Activated naive CD4-positive, alpha-beta T cell treated with anti-CD3 and anti-CD28 coated beads, Interleukin-2, amount 50 U/mL, for 16 hours (primary cell): ENCODE data around the gene IGSF5.
"Not testable (repeated sequence)": the region's sequence is repeated elsewhere in the genome, so short reads cannot be mapped to it uniquely, and the experiment has no call there.

Experiments
- DNase-seq: peaks from one replicate; pipeline ENCODE4 v3.0.0-alpha.2; 2020

The IGSF5 gene

DNA sequence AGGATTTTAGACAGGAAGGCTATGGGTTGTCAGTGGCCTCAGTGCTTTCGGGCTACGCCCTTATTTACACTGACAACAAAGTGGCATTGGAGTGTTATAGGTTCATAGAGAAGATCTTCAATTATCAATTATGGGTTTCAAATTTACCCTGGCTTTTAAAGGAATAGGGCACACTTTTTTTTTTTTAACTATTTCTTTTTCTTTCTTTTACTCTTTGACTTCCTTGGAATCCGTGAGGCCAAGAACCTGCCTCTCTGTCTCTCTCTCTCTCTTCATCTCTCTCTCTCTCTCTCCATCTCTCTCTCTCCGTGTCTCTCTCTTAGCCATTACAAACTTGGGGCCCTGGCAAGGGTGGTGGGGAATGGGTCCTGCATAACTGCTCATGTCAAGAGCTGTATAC is at the start of gene IGSF5:
Gene IGSF5 (plus strand): TSS at position 301 of the 400 bp plus-strand sequence. CDS start 327 bp downstream, outside the sequence.
- DNase-seq = not testable (repeated sequence)

DNA sequence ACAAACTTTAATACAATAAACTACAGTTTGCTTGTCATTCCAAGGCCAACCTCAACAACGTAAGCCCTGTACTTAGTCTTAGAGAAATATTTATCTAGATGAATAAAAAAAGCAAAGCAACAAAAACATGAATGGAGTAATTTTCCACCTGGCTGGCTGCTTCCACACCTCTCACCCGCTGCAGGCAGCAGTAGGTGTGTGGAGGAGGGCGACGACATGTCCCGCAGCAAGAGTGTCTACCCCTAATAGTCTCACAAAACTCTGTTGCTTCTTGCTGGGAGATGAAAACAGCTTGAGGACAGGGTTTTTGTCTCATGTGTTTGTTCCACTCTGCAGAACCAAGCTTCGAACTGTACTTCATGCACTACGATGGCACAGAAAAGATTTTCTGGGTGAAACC is 48.8 kb upstream of the IGSF5 start:
- no peak for DNase-seq

DNA sequence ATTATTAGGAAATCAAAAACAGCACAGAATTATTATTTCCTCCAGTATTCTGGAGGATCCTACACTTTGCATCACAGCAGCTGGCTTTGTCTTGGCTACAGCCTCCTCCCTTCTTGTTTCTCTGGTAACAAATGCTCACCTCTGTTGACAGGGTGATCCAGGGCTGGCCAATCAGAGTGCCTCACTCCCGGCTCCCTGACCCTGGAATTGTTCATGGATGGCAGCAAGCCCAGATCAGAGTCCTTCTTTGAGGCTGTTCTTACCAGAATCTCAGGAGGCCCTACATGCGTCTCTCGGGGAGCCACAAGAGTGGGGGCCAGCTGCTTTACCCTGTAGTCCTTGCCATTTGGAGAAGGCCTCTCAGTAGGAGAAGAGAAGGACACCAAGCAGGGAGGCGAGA is 48.4 kb upstream of the IGSF5 start:
- DNase-seq = no peak

DNA sequence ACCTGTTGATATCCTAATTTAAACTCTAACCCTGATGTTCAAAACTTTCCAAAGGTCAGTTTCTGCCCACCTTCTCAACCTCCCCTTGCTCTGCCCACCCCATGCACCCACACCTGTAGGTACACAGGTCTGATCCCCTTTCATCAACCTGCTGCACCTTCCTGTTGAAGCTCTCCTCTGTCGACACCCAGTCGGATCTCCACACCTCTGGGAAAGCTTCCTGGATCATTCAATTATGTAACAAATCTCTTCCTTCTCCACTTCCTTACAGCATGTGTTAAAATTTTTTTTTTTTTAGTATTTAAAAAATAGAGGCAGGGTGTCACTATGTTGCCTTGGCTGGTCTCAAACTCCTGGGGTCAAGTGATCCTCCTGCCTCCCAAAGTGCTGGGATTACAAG is 44.7 kb upstream of the IGSF5 start:
- no peak for DNase-seq

DNA sequence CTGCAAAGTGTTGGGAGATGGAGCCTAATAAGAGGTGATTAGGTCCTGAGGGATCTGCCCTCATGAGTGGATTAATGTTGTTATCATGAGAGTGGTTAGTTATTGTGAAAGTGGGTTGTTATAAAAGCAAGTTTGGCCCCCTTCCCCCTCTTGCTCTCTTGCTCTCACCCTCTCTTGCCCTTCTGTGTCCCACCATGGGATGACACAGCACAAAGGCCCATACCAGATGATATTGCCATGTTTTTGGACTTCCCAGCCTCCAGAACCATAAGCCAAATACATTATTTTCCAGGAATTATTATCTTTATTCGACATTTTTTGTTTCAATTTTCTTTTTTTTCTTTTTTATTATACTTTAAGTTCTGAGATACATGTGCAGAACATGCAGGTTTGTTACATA is 41.4 kb upstream of the IGSF5 start:
- no peak for DNase-seq

DNA sequence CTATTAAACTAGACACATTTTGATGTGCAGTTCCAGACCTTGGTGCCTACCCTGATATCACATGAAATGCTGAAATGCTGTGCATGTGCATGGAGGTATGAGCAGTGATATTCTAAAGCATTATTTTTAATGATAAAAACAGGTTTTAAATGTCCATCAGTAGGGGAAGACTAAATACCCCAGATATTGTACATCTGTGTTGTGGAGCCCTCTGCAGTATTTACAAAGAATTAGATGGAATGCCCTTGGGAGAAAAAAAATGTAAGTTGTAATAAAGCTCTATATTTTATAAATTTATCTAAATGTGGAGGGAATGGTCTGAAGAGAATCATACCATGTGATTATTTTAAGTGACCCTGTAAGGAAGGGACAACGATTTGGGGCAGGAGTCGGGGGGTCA is 39.1 kb upstream of the IGSF5 start:
- no peak for DNase-seq

DNA sequence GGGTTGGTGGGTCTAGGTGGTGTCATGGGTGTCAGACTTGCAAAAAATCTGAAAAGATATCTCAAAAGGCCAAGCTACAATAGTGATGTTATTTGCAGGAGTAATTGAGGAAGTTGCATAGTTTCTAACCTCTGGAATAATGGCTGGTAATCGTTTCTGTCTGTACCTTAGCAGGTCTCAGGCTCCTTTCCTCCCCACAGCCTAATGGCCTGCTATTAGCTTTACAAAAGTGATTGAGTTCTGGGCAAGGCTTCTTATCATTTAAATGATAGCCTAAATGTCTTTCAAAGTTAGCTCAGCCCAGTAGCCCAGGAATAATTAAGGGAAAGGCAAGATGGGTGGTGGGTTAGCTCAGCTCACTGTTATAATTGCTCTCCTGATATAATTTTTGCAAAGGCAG is 37.7 kb upstream of the IGSF5 start:
- DNase-seq = no peak

DNA sequence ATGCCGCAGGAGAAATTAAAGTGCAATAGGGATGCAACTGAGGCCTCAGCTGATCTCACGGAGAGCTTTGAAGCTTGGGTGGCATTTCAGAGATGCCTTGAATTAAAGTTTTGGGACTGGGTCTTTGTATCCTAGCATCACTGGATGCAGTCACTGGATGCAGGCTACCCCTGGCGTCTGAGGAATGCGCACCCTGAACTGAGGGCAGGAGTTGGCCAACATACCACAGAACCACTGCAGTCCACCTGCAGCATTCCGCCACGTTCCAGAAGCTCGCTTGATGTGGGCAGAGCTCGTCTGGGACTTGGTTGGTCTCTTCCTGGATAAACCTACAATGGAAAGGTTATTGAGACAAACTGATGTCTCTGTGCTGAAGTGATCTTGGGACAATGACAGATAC is 34.1 kb upstream of the IGSF5 start:
- DNase-seq = no peak

DNA sequence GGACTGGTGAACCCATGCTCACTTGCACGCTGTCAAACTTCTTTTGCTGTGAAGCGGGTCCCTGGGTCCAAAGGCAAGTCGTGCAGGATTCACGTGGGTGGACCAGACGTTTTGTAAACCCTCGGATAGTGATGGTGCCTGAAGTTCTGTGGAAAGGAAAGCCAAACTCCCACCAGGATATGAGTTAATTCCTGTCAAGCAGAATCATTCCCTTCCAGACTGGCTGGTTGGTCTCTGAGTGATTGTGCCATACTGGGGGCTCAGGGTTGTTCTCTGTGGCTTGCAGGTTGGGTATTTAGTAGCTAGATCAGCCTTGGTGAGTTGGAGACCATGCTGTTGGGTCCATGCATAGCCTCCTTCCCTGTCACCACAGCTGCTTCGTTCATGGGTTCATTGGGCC is 32.7 kb upstream of the IGSF5 start:
- DNase-seq = no peak

DNA sequence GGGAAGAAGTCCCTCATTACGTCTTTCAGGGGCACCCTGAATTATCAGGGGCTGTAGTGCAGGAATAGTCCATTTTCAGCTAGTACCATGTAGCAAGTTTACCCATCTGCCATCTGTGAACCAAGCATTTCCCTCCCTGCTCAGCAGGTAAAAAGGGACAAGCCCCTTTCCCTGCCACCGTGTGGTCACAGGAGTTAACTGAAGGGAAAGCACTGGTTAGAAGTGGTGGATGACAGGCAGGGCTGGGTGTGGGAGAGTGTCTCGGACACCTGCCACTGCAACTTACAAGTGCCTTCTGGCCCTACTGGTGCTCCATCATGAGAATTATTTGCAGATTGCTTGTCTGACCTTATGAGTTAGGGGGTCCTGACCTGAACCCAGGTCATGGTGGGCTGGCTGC is 32.0 kb upstream of the IGSF5 start:
- no peak for DNase-seq

DNA sequence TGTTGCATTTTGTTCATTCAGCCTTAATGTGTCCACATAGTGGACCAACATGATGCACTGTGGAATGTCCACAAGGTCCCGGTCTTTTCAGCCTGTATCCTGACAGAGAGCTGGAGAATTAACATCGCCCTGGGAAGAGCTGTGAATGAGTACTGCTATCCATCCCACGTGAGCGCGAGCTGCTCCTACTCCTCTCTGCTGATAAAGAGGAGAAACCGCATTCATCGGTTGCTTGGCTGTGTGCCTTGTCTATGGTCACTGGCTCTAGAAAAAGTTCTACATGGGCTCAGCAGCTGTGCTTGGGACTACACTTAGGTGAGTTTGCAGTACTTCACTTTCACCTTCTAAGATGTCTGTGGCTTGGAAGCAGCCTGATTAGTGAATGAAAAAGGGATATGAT is 31.1 kb upstream of the IGSF5 start:
- DNase-seq = no peak

DNA sequence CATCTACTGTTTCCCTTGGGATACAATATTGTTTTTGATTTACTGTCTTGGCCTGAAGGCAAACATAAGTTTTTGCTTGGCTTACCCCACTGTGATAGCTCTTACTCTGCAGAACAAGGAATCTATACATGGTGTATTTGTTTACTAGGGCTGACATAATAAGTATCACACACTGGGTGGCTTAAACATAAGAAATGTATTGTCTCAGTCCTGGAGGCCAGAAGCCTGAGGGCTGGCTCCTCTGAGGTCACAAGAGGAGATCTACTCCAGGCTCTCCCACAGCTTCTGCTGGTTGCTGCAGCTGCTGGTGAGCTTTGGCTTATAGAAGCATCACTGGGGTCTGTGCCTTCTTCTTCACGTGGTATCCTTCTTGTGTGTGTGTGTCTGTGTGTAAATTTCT is 30.7 kb upstream of the IGSF5 start:
- no peak for DNase-seq

DNA sequence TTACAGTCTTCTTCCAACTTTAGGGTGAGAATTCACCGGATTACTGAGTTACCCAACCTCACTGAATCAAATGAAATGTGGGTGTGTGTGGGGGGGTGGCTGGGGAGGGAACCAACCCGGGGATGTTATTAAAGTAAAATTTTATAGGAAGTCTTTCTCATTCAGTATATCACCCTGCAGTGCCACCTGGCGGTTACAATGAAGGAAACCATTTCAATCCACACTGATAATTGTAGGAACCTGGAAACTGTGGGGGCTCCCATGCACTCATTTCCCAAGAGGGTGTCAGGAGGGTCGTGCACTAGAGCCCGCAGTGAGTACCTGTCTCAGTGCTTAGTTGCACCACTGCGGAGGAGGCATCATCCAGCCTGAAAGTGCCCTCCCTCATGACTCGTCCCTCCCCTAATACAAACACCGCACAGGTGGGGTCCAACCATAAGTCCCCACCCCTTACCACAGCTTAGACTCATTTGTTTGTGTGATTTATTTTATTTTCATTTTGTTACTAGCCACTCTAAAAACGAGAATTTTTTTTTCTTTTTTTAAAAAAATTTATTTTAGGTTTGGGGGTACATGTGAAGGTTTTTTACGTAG is 29.1 kb upstream of the IGSF5 start:
- DNase-seq = peak; percentile 19

DNA sequence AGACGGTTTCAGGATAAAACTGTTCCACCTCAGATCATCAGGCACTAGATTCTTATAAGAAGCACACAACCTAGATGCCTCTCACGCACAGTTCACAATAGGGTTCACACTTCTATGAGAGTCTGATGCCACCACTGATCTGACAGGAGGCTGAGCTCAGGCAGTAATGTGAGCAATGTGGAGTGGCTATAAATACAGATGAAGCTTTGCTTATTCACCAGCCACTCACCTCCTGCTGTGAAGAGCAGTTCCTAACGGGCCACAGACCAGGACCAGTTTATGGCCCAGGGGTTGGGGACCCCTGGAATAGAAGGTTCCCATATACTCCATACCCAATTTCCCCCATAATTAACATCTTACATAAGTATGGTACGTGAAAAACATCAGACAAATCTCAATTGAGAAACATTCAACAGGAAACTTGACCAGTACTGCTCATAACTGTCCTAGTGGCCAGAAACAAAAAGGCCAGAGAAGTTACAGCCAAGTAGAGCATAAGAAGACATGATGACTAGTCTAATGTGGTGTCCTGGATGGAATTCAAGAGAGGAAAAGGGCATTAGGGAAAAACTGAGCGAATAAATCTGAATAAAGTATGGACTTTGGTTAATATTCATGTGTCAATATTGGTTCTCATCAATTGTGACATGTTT is 24.7 kb upstream of the IGSF5 start:
- no peak for DNase-seq

DNA sequence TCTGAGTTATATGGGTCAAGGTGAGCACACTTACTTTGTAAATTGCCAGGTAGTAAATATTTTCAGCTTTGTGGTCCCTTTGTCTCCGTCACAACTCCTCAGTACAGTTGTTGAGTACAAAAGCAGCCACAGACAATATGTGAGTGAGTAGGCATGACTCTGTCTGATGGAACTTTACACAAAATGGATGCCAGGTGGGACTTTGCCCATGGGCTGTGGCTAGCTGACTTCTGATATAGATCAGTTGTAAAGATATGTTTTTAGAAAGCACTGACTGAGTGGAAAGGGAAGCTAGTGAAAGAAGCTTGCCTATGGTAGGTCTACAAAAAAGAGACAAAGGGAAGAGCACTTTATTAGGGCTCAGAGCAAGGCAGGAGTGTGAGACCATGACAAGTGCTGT is 23.1 kb upstream of the IGSF5 start:
- no peak for DNase-seq

DNA sequence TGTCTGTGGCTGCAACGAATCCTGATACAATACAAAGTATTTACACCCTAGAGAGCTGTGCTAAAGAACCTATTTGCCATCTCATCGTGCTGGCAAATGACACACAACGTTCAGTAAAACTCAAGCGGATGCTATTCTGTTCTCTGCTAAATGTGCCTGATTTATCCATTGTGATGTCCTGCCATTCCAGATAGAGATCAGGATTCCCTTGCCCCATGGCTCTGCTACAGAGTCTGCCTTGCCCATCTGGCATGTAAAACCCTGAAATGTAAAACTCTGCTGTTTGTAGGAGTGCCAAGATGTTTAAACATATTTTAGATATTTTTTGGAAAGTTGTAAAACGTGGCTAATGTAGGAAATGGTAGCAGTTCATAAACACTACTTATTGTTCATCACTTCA is 20.0 kb upstream of the IGSF5 start:
- no peak for DNase-seq

DNA sequence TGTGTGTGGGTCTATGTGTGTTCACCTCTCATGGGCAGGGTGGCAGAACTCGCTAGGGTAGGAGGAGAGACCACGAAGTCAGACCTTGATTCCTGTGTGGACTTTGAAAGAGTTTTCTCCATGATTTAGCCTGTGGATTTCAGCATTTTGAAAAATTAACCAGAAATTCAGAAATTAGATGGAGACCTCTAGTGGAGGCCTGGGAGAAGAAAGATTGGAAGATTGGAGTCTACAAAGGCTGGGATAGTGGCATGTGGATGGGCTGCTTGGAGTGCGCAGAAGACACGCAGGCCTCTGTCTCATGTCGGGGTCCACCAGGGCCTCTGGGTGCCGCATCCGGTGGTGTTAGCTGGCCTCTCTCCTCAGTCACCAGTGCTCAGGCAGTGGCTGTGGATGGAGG is 18.9 kb upstream of the IGSF5 start:
- no peak for DNase-seq

DNA sequence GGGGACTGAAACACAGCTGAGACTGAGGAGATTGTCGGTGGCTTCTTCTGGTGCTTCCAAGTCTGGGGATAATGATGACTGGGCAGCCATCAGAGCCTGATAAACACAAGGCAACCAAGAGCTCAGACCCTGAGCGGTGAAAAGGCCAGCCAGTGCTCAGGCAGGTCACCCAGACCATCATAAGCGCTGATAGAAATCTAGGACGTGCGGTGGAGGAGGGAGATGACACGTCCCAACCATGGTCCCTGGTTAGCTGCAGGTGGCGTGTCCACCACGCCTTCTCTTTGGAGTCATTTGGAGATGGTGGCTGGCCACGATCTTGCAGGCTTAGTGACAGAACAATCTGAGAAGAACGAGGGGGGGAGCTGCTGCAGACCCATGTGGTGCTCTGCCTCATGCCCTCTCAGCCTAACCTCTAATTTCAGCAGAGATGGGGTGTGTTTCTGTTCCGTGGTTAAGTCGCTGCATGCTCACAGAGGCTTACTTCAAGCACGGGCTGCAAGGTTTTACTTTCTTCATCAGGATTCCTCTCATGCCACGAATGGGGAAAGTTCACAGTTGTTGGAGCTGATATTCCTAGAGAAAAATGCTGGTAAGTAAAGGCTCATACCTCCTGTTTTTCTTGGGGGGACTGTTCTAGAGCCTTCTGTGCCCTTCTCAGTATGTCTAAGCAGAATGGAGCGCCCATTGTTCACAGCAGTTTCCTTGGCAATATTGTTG is 17.4 kb upstream of the IGSF5 start:
- DNase-seq = no peak

DNA sequence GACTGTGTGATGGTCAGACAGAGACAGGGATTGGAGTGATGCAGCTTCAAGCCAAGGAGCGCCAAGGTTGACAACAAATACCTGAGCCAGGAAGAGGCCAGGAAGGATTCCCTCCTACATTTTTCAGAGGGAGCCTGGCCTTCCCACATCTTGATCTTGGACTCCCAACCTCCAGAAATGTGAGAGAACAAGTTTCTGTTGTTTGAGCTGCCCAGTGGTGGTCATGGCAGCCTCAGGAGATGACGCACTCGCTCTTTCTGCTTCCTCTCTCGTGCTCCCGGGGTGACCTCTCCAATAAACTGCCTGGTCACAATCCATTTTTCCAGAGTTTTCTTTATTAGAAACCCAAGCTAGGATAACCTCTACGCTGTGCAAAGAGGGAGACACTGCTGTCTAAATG is 16.6 kb upstream of the IGSF5 start:
- DNase-seq = no peak

DNA sequence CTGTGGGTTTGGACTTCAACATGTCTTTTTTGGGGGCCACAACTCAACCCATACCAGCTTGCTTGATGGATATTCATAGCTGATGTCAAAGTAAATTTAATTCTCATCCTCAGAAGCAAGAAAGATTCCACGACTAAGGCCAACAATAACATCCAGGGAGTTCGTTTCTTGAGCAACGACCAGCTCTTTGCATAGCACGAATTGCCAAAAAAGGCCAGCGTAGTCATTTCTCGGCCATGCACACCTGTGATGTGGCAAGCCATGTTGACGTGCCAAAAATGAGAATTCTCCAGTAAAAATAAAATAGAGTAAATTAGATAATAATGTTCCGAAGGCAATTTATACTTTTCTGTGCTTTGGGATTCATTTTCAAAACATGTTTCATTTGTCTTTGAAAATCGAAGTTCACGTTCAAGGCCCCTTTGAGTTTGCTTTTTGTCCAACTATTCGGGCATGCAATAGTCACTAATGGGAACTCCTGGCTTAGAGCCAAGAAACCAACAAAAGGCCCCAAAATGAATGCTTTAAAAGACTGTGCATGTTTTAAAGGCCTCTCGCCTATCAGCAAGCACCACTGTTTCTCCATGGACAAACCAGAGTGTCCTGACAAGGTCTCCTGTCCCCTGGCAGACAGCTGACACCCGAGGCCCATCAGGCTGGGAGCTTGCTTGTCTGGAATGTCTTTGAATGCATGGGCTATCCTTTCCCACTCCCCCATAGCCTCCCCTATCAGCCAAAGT is 14.4 kb upstream of the IGSF5 start:
- no peak for DNase-seq

DNA sequence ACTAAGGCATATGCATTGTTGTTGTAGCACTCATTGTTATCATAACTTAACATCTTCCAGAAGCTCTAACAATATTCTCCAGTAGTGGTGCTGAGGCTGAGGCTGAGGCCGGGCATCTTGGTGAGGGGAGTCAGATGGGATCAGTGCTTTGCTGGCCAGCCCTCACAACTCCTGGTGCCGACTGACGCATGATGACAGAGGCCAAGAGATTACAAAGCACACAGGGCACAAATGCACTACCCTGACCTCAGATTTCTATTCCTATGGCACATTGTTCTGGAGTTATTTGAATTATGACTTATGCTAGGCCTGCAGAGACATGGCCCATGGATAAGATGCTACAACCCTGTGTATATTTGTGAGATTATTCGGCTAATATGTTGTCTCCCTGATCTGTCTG is 8.3 kb upstream of the IGSF5 start:
- no peak for DNase-seq

DNA sequence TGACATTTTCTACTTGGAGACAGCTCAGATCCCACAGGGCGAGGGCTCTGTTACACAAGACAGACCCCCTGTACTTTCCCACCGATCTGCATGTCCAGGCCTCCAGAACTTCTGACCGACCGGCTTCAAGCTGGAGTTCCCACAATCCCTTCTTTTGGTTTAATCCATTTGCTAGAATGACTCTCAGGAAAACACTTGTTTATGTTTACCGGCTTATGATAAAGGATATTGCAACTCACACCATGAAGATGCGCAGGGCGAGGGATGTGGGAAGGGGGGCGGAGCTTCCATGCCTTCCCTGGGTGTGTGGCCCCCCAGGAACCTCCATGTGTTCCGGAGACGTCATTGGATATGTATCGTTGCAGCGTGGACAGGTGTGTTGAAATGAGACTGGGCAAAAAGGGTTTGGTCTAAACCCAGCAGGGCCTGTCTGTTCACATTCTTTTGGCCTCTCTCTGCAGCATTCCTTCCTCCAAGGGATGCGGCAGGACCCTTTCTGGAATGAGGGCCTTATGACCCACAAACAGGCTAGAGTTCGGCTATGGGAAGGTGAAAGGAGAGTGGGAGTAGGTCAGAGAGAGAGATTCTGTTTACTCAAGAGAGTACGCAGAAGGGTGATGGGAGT is 7.5 kb upstream of the IGSF5 start:
- DNase-seq = no peak

DNA sequence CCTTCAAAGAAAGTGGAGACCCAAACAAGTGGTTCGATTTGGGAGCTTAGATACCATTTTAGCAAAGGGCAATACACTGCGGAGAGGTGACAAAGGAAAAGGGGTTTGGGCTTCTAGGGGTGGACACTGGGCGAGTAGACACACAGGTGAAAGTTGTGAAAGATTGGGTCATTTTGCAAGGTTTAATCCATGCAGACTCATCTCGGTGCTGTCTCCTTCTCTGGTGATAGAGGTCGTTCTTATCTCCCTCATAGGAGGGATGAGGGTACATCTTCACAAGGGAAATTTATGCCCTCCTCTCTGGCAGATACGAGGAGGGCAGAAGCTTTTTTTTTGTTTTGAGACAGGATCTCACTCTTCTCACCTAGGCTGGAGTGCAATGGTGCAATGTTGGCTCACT is 6.4 kb upstream of the IGSF5 start:
- no peak for DNase-seq
